Stimulated activated CD8-positive, alpha-beta memory T cell treated with anti-CD3 and anti-CD28 coated beads, Interleukin-4, amount 100 ng/mL, for 24 hours (primary cell): ENCODE results near the gene EPN1.
"Not testable (repeated sequence)": the region's sequence is repeated elsewhere in the genome, so short reads cannot be mapped to it uniquely, and the experiment has no call there.

Experiments used
- DNase-seq: peaks from one replicate; pipeline ENCODE4 v3.0.0-alpha.2; 2020; ENCODE audit warnings: low read depth

The EPN1 gene

GRCh38 chr19:55693336-55693974 lies 18.4 kb downstream of the EPN1 start:
- no peak for DNase-seq

GRCh38 chr19:55694241-55694655 lies 19.2 kb downstream of the EPN1 start:
- no peak for DNase-seq

- DNase-seq: no peak
These were observed 19.8 kb downstream of the EPN1 start for GRCh38 chr19:55694656-55695491.

- no peak for DNase-seq
These were observed 20.7 kb downstream of the EPN1 start for GRCh38 chr19:55695511-55696290.

- DNase-seq: no peak
These were observed 21.5 kb downstream of the EPN1 start for GRCh38 chr19:55696301-55697068.

- no peak for DNase-seq
These were observed 22.0 kb downstream of the EPN1 start for GRCh38 chr19:55697069-55697440.

- DNase-seq: no peak
These were observed 22.7 kb downstream of the EPN1 start for GRCh38 chr19:55697698-55698097.

- DNase-seq: no peak
These were observed 23.2 kb downstream of the EPN1 start for GRCh38 chr19:55698256-55698655.

GRCh38 chr19:55699221-55699620 lies 24.2 kb downstream of the EPN1 start:
- no peak for DNase-seq

- DNase-seq: no peak
These were observed 25.8 kb downstream of the EPN1 start for GRCh38 chr19:55700813-55701212.

GRCh38 chr19:55702131-55702627 lies 27.2 kb downstream of the EPN1 start:
- no peak for DNase-seq

- DNase-seq: peak; percentile 26
These were observed 28.8 kb downstream of the EPN1 start for GRCh38 chr19:55703790-55704215.

- no peak for DNase-seq
These were observed 29.6 kb downstream of the EPN1 start for GRCh38 chr19:55704494-55705245.

GRCh38 chr19:55705972-55706371 lies 30.9 kb downstream of the EPN1 start:
- DNase-seq: no peak

GRCh38 chr19:55711719-55712118 lies 36.7 kb downstream of the EPN1 start:
- DNase-seq: no peak

- DNase-seq: no peak
These were observed 38.0 kb downstream of the EPN1 start for GRCh38 chr19:55712804-55713631.

- DNase-seq: no peak
These were observed 41.5 kb downstream of the EPN1 start for GRCh38 chr19:55716531-55716930.

GRCh38 chr19:55717251-55717650 lies 42.2 kb downstream of the EPN1 start:
- DNase-seq: no peak

GRCh38 chr19:55717879-55718711 lies 43.1 kb downstream of the EPN1 start:
- DNase-seq: not testable (repeated sequence)
